ENCODE measurements around the gene MIER1.
A peak's percentile ranks its signal among the peaks of the same experiment; 100 is the strongest.
"Not testable (repeated sequence)": the region's sequence is repeated elsewhere in the genome, so short reads cannot be mapped to it uniquely, and the experiment has no call there.

The MIER1 gene

DNA sequence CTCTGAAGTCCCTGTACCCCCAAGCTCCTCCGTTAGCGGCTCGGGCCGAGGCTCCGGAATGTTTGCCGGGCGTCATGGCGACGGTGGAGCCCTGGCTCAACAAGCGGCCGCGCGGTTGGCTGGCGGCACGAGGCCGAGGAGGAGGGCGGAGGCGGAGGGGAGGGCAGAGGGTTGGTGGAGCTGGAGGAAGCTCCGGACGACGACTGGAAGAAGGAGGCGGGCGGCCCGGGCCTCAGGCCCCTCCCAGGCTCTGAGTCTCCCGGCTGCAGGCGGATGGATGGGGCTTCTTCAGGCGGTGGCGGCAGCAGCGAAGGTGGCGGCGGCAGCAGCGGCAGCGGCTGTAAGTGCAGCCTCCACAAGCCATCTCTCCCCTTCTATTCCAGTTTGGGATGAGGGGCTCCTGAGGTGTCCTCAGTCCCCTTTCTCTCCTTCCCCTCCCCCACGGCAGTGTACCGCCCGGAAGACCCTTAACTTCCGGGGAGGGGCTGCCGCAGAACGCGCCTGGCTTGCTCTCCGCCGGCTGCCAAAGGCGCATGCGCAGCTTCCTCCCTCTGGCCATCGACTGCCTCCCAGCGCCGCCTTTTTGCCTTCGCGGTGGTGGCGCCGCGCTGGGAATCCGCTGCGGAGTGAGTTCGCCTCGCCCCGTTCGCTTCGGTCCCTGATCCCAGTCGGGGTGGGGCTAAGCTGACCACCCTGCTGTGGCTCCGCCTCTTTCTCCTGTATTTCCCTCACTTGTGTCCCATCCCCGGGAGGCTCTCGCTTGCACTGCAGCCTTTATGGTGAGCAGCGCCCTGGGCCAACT is at the start of gene MIER1, which contains the start of gene DNAI4:
Gene MIER1, plus strand, starts transcription at position 235 of the 802 bp plus-strand sequence. Its CDS starts 39 bp downstream, at position 274.
Gene DNAI4, minus strand, starts transcription at position 101 of the 802 bp plus-strand sequence. Its CDS starts 25 bp downstream, at position 76.
- peak; percentile 97 to 98 for DNase-seq

DNA sequence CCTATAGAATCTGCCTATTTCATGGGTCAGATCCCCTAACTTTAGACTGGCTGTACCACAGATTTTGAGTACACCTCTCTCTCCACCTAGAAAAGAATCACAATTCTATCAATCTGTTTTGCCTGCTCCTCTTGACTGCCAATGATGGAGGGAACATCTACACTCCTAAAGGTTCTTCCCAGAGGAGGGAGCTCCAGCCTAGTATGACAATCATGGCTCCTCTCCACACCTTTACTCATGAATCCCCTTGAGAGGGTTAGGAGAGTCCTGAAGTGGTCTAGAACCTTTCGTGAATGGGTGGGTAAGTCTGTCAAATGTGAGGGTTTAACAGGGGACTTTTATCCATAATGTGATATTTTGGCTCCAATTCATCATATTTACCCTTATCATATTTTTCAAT is 48.1 kb upstream of the MIER1 start:
- no peak for DNase-seq

DNA sequence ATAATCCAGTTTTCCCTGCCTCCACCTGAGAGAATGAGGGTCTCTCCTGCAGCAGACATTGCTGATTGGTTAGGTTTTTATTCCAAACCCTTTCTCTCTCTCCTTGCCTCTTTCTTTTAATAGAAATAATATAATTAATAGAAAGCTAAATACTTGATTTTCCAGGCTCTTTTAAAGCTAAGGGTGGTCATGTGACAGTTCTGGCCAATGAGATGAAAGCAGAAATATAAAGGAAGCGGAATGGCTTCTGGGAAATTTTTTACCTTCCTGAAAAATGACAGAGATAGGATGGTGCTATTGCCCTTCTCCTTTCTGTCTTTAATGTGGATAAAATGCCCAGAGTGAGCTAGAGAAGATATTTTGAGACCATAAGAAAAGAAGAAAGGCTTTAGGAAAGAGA is 35.8 kb upstream of the MIER1 start:
- DNase-seq, result no peak

DNA sequence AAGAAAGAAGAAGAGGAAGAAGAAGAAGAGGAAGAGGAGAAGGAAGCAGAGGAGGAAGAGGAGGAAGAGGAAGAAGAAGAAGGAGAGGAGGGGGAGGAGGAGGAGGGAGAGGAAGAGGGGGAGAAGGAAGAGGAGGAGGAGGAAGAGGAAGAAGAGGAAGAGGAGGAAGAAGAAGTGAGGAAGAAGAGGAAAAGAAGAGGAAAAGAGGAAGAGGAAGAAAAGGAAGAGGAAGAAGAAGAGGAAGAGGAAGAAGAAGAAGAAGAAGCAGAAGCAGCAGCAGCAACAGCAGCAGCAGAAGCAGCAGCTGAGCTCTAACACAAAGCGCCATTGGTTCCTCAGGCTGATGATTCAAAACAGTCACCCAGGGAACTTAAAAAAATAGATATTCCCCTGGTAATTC is 34.2 kb upstream of the MIER1 start:
- DNase-seq, result no peak

DNA sequence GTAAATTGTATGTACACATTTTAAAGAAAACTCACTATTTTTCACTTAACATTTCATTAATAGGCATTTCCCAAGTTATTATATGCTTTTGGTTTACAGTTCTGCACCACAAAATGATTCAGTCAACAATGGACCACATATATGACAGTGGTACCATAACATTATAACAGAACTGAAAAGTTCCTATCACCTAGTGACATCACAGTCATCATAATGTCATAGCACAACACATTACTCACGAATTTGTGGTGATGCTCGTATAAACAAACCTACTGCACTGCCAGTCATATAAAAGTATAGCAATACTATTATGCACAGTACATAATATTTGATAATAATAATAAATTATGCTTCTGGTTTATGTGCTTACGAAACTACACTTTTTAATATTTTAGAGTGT is 31.1 kb upstream of the MIER1 start:
- DNase-seq, result no peak

DNA sequence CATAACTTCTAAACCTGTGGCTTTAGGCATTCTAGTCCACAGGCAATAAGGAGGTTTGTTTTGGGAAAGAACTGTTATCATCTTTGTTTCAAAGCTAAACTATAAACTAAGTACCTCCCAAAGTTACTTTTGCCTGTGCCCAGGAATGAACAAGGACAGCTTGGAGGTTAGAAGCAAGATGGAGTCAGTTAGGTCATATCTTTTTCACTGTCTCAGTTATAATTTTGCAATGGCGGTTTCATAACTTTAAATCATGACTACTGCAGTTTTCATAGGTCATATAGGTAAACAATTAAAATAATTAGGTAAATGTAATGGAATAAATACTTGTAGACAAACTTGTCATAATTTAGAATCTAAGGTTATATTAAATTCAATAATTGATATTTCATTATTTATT is 9.6 kb upstream of the MIER1 start:
- not testable (repeated sequence) for DNase-seq

DNA sequence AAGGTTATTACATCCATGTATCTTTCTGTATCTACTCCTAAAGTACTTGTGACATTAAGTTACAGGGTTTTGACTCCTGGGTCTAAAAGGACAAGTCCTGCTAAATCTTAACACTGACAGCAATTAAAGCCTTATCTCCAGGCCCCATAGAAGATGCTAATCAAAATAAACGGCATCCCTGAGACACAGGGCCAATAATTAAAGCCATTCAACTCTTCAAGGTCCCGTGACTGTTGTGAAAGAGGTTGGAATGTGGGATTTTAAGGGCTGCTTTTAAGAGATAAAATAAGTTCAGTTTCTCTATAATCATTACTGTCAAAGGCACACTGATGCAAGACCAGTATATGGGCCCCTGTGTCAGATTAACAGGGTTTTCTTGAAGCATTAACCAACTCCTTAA is 8.5 kb upstream of the MIER1 start:
- DNase-seq, result no peak

DNA sequence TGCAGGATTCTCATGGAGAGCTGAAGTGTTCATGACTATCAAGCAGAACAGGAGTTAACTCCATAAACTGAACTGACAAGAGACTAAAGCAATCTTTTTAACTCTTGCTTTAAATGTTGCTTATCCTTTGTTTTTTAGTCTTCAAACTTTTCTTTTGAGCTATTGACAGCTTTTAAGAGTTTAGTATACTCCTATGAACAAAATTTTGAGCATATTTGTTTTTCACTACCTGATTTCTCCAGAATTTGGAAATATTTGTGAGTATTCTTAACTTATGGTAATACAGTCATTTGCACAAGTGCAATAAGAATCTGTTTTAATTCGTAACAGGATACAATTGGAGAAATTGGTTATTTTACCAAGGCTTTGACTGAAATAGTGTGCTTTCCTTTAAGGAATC is 7.3 kb upstream of the MIER1 start:
- DNase-seq, result no peak

DNA sequence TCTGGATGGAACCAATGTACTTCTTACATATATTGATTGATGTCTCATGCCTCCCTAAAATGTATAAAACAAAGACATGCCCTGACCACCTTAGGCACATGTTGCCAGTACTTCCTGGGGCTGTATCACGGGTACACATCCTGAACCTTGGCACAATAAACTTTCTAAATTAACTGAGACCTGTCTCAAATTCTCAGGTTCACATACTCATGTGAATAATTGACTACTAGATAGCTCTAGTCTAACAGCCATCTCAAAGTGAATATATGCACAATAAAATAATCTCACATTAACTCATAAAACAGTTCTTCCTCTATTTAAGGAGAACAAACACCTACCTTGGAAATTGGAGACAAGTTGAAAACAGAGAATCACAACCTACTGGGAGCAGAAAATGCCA is 5.7 kb upstream of the MIER1 start:
- DNase-seq, result no peak

DNA sequence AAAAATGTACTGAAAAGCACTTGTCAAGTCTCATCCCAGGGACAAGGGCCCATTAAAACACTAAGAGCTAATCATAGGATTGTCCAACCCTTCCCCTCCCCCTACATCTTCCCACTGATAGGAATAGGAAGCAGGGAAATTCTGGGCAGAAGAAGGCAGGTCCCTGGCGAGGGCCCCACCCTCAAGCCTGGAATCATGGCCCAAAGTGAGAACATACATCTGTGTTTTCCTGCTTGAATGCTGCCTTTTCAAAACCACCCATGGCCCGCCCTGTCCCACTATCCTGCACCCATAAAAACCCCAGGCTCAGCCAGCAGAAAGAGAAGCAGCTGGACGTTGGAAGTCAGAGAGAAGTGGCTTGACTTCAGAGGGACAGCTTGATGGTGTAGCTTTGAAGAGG is 5.0 kb upstream of the MIER1 start:
- DNase-seq, result no peak

DNA sequence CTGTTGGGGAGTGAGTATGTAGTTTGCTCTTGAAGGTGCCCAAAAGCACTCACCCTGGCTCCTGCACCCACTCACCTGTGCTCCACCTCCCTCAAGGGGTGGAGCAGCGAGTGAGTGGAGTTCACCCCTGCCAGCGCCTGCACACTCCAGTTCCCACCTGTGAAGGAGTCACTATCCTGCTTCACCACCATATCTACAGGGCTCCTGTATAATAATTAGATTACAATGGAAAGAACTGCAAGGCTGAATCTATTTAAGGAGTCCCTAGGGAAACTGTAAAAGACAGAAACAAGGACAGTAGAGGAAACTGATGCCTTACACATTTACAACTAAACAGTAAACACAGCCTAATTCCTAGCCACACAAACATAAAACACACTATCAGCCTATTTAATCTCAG is 4.2 kb upstream of the MIER1 start:
- no peak for DNase-seq

DNA sequence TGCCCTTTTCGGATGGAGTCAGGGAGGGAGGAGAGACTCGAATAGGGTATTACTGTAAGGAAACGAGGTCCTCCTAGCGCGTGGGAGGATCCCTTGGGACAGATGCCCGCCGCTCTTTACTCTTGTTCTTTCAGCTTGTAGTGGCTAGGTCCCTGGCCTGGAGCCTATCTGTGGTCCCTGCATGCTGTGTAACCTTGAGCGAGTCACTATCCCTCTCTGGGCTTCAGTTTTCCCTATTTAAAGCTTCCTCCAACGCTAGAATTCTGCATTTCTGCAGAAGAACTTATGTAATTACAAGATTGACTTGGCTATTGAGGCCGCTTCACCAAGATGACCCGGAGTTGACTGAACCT is 744 bp downstream of the MIER1 start:
- DNase-seq, result no peak

DNA sequence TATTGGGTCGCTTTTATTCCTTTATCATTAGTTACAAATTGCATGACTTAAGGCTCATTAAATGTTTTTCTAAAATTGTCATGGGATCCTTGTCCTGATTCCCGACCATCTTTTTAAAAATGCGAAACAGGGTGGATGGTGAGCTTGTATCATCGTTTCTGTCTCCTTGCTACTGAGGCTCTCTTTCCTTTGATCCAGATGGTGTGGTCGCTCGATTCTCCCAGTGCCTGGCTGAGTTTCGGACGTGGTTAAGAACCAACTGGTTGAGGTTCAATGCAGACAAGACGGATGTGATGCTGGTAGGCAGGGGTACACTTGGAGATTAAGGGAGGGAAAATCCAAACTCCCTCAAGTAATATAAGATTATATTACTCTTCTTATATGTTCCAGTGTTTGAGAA is 1.2 kb downstream of the MIER1 start:
- DNase-seq, result peak in 1 of 2 experiments; percentile 62

DNA sequence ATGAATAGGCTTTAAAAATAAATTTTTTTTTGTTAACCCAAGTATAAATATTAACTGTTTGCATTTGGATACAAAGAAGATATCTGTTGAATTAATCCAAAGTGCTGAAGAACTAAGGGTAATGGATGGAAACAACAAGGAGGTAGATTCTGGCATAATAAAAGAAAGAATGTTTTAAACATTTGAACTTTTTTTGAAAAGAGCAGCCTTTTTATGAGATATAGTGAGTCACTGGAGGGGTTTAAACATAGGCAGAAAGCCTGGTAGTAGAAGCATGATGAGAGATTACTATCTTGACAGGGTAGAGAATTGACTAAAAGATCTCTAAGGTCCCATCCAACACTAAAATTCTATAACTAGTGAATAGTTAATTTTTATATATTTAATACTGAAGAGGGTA is 2.7 kb downstream of the MIER1 start:
- DNase-seq, result no peak

DNA sequence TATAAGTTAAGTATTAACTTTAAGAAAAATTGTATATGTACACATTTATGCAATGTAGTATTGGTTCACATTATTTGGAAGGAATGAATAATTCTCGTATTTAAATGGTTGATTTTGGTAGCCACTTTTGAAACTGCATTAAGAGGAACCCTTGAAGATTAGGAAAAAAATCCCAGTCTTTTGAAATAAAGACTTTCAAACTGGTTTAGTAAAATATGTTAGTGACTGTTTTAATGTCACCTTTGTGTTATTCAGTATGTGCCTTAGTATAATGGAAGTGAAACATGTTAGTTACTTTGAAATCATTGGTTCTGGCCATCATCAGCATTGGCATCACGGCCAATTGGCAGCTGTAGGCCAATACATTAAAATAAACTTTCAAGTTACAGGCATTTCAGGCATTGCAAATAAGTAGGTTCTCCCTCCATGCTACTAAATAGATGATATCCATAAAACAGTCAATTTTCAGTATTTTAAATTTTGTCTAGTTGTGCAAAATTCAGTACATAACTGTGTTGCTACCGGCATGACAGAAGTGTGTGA is 4.4 kb downstream of the MIER1 start:
- no peak for DNase-seq

DNA sequence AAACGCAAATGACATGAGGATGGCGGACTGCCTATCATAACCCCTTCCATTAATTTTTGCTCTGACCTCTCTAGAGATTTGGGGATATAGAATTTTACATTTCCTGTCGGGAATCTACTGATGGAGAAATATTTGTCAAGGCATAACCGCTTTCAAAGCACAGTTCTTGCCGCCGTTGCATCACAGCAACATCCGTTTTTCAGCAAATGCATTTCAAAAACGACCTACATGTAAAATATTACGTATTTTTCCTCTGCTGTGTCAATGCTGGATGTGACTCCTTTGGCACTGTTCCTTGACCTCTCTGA is 4.9 kb downstream of the MIER1 start:
- DNase-seq, result no peak

DNA sequence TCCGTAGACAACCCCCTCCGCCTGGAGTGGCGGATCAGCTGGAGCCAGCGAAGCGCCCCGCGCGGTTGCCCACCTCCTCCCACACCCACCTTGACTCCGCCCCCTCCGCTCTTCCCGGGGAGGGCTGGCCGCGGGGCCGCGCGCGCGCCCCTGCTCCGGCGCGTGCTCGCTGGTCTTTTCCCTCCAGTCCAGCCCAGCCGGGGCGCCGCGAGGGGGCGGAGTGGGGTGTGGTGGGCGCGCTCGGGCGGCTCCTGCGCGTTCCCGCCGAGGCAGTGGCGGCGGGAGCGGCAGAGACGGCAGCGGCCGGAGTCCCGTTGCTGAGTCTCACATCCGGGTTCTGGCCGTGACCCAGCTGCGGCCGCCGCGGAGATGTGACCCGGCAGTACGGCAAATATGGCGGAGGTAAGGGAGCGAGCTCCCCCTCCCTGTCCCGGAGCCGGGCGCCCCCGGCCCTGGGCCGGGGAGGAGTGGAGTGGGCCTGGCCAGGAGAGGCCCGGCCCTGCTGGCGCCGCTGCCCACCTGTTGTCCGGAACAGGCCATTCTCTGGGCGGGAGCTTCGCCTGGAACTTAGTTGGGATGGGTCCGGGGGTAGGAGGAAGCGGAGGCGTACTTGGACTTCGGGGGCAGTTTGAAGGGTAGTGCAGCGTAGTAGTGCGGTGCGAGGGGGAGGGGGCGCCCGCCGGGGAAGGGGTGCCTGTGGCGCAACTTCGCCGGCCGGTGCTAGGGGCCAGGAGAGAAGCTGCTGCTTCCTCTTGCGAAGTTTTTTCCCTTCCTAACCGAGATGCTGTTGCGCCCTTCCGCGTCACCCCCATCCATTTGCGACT is 5.4 kb downstream of the MIER1 start:
- peak; percentile 90 for DNase-seq

DNA sequence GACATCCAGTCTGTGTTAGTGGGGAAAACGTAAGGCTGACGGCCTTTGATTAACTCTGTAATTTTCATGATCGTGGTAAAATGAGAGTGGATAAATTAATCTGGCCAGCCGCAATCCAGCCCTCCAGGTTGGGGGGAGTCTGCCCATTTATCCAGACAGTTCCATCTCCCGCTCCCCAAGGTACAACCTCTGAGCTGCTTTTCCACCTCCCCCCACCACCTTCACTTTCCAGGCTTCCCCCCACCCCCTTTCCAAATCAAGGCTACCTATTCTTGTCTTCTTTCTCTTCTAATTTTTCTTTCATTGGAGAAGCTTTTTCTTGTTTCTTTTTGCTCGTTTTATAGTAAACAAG is 6.0 kb downstream of the MIER1 start:
- DNase-seq, result no peak

DNA sequence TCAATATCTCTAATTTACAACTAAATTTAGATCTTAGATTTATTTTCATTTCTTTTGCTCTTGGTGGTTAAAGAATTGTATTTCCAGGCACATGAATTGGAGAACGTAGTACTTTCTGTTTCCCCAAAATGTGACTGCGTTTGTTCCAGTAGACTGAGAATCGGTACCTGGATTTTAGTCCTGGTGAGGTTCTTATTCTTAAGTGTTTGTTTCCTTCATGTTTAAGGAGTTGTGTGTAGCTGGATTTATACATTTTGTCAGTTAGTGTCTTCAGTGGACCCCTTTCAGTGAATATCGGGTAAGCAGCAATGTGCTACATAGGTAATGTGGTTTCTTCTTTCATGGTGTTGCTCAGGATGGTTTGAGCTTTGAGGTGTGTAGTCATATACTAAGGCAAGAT is 6.8 kb downstream of the MIER1 start:
- no peak for DNase-seq

DNA sequence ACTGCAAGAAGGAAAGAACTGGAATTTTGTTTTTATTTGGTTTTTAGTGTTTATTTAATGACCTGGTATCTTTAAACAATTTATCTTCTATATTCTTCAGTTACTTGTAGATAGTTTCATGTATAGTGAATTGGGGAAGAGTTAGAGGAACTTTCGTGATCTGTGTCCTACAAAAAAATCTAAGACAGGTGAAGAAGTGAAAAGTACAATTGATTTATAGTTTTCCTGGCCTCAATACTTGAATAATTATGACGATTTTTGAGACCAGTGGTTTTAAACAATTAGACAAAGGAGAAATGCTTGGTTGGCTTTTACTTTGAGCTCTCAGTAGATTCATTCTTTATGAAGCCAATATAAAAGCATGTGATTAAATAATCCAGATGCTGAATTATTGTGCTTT is 7.5 kb downstream of the MIER1 start:
- DNase-seq, result no peak

DNA sequence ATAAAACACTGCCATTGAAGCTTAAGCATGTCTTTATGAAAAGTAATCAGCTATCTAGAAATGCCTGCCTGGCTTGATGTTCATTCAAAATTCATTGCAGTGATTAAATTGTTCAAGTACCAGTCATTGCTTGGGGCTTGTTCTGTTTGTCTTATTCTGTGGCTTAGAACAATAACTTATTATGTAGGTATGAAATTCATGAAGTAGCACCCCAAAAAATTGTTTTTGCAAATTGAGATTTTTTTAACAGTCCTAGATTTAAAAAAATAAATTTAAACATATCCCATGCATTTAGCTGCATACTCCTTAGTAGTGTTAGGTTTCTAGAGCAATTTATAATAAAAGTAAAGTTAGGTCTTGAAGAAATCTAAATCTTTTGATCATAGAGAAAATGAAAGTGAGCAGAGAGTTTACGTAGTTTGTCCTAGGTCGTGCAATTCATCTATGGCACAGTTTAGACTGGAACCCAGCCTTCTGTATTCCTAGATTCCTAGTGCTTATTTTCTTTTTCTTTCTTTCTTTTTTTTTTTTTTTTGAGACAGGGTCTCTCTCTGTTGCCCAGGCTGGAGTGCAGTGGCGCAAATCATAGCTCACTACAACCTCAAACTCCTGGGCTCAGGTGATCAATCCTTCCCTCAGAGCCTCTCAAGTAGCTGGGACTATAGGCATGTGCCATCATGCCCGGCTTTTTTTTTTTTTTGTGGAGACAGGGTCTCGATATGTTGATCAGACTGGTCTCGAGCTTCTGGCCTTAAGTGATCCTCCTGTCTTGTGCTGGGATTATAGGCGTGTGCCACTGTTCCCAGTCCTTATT is 9.3 kb downstream of the MIER1 start:
- DNase-seq, result no peak

DNA sequence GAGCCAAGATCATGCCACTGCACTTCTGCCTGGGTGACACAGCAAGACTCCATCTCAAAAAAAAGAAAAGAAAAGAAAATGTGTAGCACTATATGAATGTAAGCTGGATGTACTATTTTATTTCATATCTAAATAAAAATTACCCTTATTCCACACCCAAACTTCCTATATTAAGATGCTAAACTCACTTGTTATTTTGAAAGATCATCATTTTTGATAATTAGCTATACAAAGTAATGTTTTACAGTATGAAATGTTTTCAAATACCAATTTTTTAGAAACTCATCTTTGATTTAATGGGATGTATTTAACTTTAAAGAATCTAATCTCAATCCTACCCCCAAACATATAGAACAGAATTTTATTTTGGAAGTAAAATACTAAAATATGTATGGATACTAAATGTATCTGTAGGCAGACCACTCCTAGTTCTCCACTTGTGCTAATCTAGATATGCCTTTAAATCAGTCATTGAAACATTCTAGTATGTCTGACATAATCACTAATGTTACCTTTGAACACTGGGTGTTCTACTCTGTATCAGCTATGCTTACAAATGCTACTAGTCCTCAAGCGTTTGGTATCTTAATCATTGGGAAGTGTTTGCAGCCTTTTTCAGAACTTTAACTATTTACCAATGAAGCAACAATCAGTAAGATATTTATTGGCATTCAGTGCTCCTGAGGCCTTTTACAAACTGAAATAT is 12.9 kb downstream of the MIER1 start:
- no peak for DNase-seq

DNA sequence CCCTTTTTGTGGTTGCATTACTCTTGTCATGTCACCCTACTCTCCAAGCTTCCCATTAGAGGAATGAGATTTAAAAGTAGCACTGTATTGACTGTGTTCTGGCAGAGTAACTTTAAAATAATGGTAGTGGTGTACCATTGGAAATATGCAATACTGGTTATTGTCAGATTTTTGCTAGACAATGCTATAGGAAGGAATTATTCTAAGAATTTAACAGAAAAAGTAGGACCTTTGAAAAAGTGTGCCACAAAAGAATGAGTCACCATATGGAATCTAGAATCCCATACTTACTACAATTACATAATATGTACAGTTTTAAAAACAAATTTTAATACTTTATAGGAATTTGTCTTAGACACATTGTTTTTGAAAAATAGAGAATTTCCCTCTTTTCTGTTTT is 13.8 kb downstream of the MIER1 start:
- no peak for DNase-seq

All from NCI-H187 (cell line).